Liver (tissue), 9 donors: ENCODE measurements around the gene GAP43. TPM values are rescaled to one million over a fixed set of nuclear protein-coding genes. Genes with fewer than 3 reads are reported as not detected.

Source experiments
- DNase-seq: peaks from one replicate; pipeline ENCODE4 v3.0.0-alpha.2; 2017; ENCODE audit warnings: low spot score
- H3K27ac ChIP-seq, 2 donors: one replicate each; pipeline ENCODE4 v1.7.0; 2013; ENCODE audit warnings: inconsistent platforms in 2 of 2, low read length in 2 of 2, control low read depth in 1 of 2, low read depth in 1 of 2, mild to moderate bottlenecking in 1 of 2
- H3K27me3 ChIP-seq, 4 donors: one replicate each; pipeline versions ENCODE4 v1.6.1 to v1.7.0; 2013; ENCODE audit warnings: low read length in 3 of 4, inconsistent platforms in 1 of 4, mild to moderate bottlenecking in 1 of 4, moderate library complexity in 1 of 4; ENCODE audit not compliant: control insufficient read depth in 4 of 4, insufficient read depth in 4 of 4
- H3K36me3 ChIP-seq, 4 donors: one replicate each; pipeline versions ENCODE4 v1.6.1 to v1.7.0; 2013; ENCODE audit warnings: low read length in 3 of 4, mild to moderate bottlenecking in 3 of 4, low read depth in 1 of 4, moderate library complexity in 1 of 4; ENCODE audit not compliant: control insufficient read depth in 4 of 4, insufficient read depth in 3 of 4
- H3K4me1 ChIP-seq, 4 donors: one replicate each; pipeline versions ENCODE4 v1.6.1 to v1.7.0; 2013; ENCODE audit warnings: low read length in 3 of 4, mild to moderate bottlenecking in 3 of 4, moderate library complexity in 1 of 4; ENCODE audit not compliant: control insufficient read depth in 4 of 4, insufficient read depth in 4 of 4
- H3K4me3 ChIP-seq, 3 donors: one replicate each; pipeline versions ENCODE4 v1.6.1 to v1.7.0; 2013; ENCODE audit warnings: low read length in 3 of 3, control low read depth in 1 of 3, low read depth in 1 of 3, mild to moderate bottlenecking in 1 of 3
- H3K9ac ChIP-seq, 2 donors: one replicate each; pipeline ENCODE4 v1.7.0; 2013; ENCODE audit warnings: low read length in 2 of 2, mild to moderate bottlenecking in 2 of 2, moderate library complexity in 2 of 2, control low read depth in 1 of 2, low read depth in 1 of 2
- H3K9me3 ChIP-seq, 4 donors: one replicate each; pipeline versions ENCODE4 v1.6.1 to v1.7.0; 2013; ENCODE audit warnings: low read length in 3 of 4; ENCODE audit not compliant: control insufficient read depth in 4 of 4
- ATF3 ChIP-seq: IDR thresholded peaks from 2 replicates; pipeline ENCODE4 v1.6.1; 2016; ENCODE audit warnings: antibody characterized with exemption
- CTCF ChIP-seq: fragments of 150-350 bp; IDR thresholded peaks from 2 replicates; pipeline ENCODE4 v1.5.1; 2017; ENCODE audit warnings: improper control_type of control experiment, low read depth, low read length; ENCODE audit not compliant: missing input control
- FOXA1 ChIP-seq: IDR thresholded peaks from 2 replicates; pipeline ENCODE4 v1.6.1; 2016; ENCODE audit warnings: antibody characterized with exemption
- FOXA2 ChIP-seq: IDR thresholded peaks from 2 replicates; pipeline ENCODE4 v1.6.1; 2016; ENCODE audit warnings: antibody characterized with exemption
- GABPA ChIP-seq, 2 donors: IDR thresholded peaks in 1 of 2; conservative IDR thresholded peaks in 1 of 2; 2 replicates each; pipeline ENCODE4 v1.6.1; 2016; ENCODE audit warnings: antibody characterized with exemption in 2 of 2, mild to moderate bottlenecking in 1 of 2, moderate library complexity in 1 of 2
- HNF4A ChIP-seq, 2 donors: conservative IDR thresholded peaks; 2 replicates each; pipeline ENCODE4 v1.6.1; 2016; ENCODE audit warnings: antibody characterized with exemption in 2 of 2, mild to moderate bottlenecking in 2 of 2
- HNF4G ChIP-seq: IDR thresholded peaks from 2 replicates; pipeline ENCODE4 v1.6.1; 2016; ENCODE audit warnings: antibody characterized with exemption
- JUND ChIP-seq, 2 donors: IDR thresholded peaks; 2 replicates each; pipeline ENCODE4 v1.6.1; 2016; ENCODE audit warnings: antibody characterized with exemption in 2 of 2
- NR2F2 ChIP-seq: IDR thresholded peaks from 2 replicates; pipeline ENCODE4 v1.6.1; 2016; ENCODE audit warnings: antibody characterized with exemption
- RAD21 ChIP-seq, 2 donors: IDR thresholded peaks; 2 replicates each; pipeline ENCODE4 v1.6.1; 2016; ENCODE audit warnings: antibody characterized with exemption in 2 of 2, mild to moderate bottlenecking in 2 of 2
- REST ChIP-seq: IDR thresholded peaks from 2 replicates; pipeline ENCODE4 v1.6.1; 2016; ENCODE audit warnings: antibody characterized with exemption, mild to moderate bottlenecking
- SP1 ChIP-seq: IDR thresholded peaks from 2 replicates; pipeline ENCODE4 v1.6.1; 2018; ENCODE audit warnings: antibody characterized with exemption, mild to moderate bottlenecking
- TAF1 ChIP-seq: conservative IDR thresholded peaks from 2 replicates; pipeline ENCODE4 v1.6.1; 2016; ENCODE audit warnings: antibody characterized with exemption, mild to moderate bottlenecking
- YY1 ChIP-seq: IDR thresholded peaks from 2 replicates; pipeline ENCODE4 v1.6.1; 2016; ENCODE audit warnings: antibody characterized with exemption, mild to moderate bottlenecking
- ZBTB33 ChIP-seq: IDR thresholded peaks from 2 replicates; pipeline ENCODE4 v1.6.1; 2016; ENCODE audit warnings: antibody characterized with exemption
- WGBS: extraction: QIAGEN DNeasy Blood & Tissue Kit; methylation state at CpG from one replicate; pipeline ENCODE4 v1.1.7; 2013; 5-methylcytosine and 5-hydroxymethylcytosine counted together
- polyA plus RNA-seq, 2 donors: library from polyadenylated mRNA; stranded (reverse) in 1 of 2; unstranded in 1 of 2; fragments of 200-250 nt in 1 of 2; fragments of >200 nt in 1 of 2; fragmentation: Nextera tagmentation in 1 of 2; extraction: Ambion mirVana in 1 of 2; gene quantifications; one replicate each; pipeline versions ENCODE4 v1.2.1 to v1.2.3, GENCODE V29; 2013 to 2015
- total RNA-seq, 2 donors: library from RNA; depleted of rRNA; stranded (reverse); fragments of >200 nt; gene quantifications; one replicate each; pipeline ENCODE4 v1.2.3, GENCODE V29; 2014
- donor health status: healthy.
- donor health status: healthy.
- donor health status: healthy.
- donor health status: healthy.
- donor health status: healthy.

The GAP43 gene
- total and polyA plus RNA-seq, 4 donors, result 0.06 TPM; not detected in 3

GRCh38 chr3:115588201-115589115, 34.9 kb upstream of the GAP43 start (continued):
- TF ChIP-seq CTCF (no peak), ATF3 (no peak), HNF4G (no peak), YY1 (no peak), TAF1 (no peak)

- Histone ChIP-seq H3K36me3 (no peaks in the 10 kb centered on the region), H3K4me1 (no peaks in the 10 kb centered on the region), H3K27ac (no peak overlapping the region), H3K9me3 (peaks cover 0 to 7% (median 2%) of the 10 kb centered on the region in 4 donors), H3K4me3 (no peak overlapping the region), H3K27me3 (peaks cover 0 to 6% (median 0%) of the 10 kb centered on the region in 4 donors), H3K9ac (no peak overlapping the region)
- TF ChIP-seq HNF4G, result no peak
- DNase-seq, result no peak
- 69% methylated on average over 3 of the region's 3 CpGs for WGBS
These were observed 32.4 kb upstream of the GAP43 start for GRCh38 chr3:115590873-115591272.

- H3K27ac ChIP-seq, result no peak overlapping the region
- TF ChIP-seq ZBTB33, result no peak
- no peak for TF ChIP-seq SP1
- TF ChIP-seq TAF1, result no peak
- TF ChIP-seq NR2F2, result no peak
- TF ChIP-seq FOXA2, result no peak
- TF ChIP-seq YY1, result no peak
- TF ChIP-seq FOXA1, result no peak
- TF ChIP-seq RAD21 (IDR thresholded peaks at IDR 0.05), result no peak
- TF ChIP-seq HNF4A (conservative IDR thresholded peaks at IDR 0.05), result no peak
- no peak for TF ChIP-seq JUND (IDR thresholded peaks at IDR 0.05)
- no peak for TF ChIP-seq REST
- no peak for TF ChIP-seq CTCF
- TF ChIP-seq GABPA (IDR thresholded peaks at IDR 0.05 in 1 of 2, conservative IDR thresholded peaks at IDR 0.05 in 1 of 2), result no peak
- 91% methylated on average over 2 of the region's 2 CpGs for WGBS
These were observed 27.6 kb upstream of the GAP43 start for GRCh38 chr3:115595611-115596275.

More at GRCh38 chr3:115595611-115596275, 27.6 kb upstream of the GAP43 start:
- no peaks in the 10 kb centered on the region for H3K27me3 ChIP-seq
- no peaks in the 10 kb centered on the region for H3K4me1 ChIP-seq
- H3K9me3 ChIP-seq, result peaks cover 0 to 7% (median 2%) of the 10 kb centered on the region in 4 donors
- no peak overlapping the region for H3K9ac ChIP-seq
- no peak for DNase-seq
- H3K36me3 ChIP-seq, result no peaks in the 10 kb centered on the region
- no peak overlapping the region for H3K4me3 ChIP-seq
